Testis (tissue), 3 donors: Measurements from ENCODE around the gene DISC1. TPM values are rescaled to one million over a fixed set of nuclear protein-coding genes. Genes with fewer than 3 reads are reported as not detected.
"Not testable (repeated sequence)": the region's sequence is repeated elsewhere in the genome, so short reads cannot be mapped to it uniquely, and the experiment has no call there.

Source experiments
- DNase-seq: peaks from one replicate; pipeline ENCODE4 v3.0.0-alpha.2; 2019
- H3K27ac ChIP-seq, 2 donors: fragments of 200-600 bp; sonication (generic); one replicate each; pipeline ENCODE4 v1.5.1; 2019
- H3K27me3 ChIP-seq: fragments of 200-600 bp; sonication (generic); one replicate; pipeline ENCODE4 v1.5.1; 2019
- H3K36me3 ChIP-seq: fragments of 200-600 bp; sonication (generic); one replicate; pipeline ENCODE4 v1.5.1; 2017; ENCODE audit warnings: low read depth; ENCODE audit errors: missing control alignments
- H3K4me1 ChIP-seq: fragments of 200-600 bp; sonication (generic); one replicate; pipeline ENCODE4 v1.5.1; 2019
- H3K4me3 ChIP-seq, 2 donors: fragments of 200-600 bp; sonication (generic); one replicate each; pipeline ENCODE4 v1.5.1; 2017 to 2019
- H3K9me3 ChIP-seq: fragments of 200-600 bp; sonication (generic); one replicate; pipeline ENCODE4 v1.5.1; 2017
- CTCF ChIP-seq, 3 experiments: fragments of 450-650 bp in 2 of 3; fragments of 200-600 bp in 1 of 3; sonication (generic) in 1 of 3; IDR thresholded peaks; one replicate each; pipeline ENCODE4 v1.5.1; 2016 to 2019; ENCODE audit warnings: antibody characterized with exemption in 3 of 3, mild to moderate bottlenecking in 2 of 3, moderate library complexity in 1 of 3
- POLR2A ChIP-seq: fragments of 450-650 bp; IDR thresholded peaks from one replicate; pipeline ENCODE4 v1.6.1; 2017; ENCODE audit warnings: antibody characterized with exemption, mild to moderate bottlenecking, moderate library complexity
- WGBS, 2 donors: methylation state at CpG; one replicate each; pipeline ENCODE4 v1.1.5; 2018; 5-methylcytosine and 5-hydroxymethylcytosine counted together
- intact Hi-C: fragments of 100-400 bp; cut with DNase I; formaldehyde crosslinking; loops from one replicate; pipeline ENCODE4 v1.15.1; 2023; ENCODE audit warnings: low total_unique reads
- polyA plus RNA-seq: library from polyadenylated mRNA; stranded (reverse); fragments of 350-450 nt; fragmentation: Illumina TruSeq; extraction: RNeasy Lipid Tissue Mini Kit (QIAGEN cat#74804); gene quantifications from one replicate; pipeline ENCODE4 v1.2.3, GENCODE V29; 2014; ENCODE audit warnings: low read depth, low replicate concordance; ENCODE audit not compliant: insufficient read depth
- total RNA-seq, 2 donors: library from RNA; depleted of rRNA; stranded (reverse); fragments of >200 nt; gene quantifications; one replicate each; pipeline ENCODE4 v1.2.3, GENCODE V29; 2016

The DISC1 gene
- total and polyA plus RNA-seq, 3 donors from 2014 or later = 1.8 to 6.8 (median 5.7) TPM

- Histone ChIP-seq H3K27ac (no peak overlapping the region), H3K36me3 (no peaks in the 10 kb centered on the region), H3K9me3 (no peaks in the 10 kb centered on the region), H3K4me1 (no peaks in the 10 kb centered on the region), H3K4me3 (no peak overlapping the region), H3K27me3 (no peaks in the 10 kb centered on the region)
- intact Hi-C loops = no loop called here
- no peak for TF ChIP-seq CTCF (IDR thresholded peaks at IDR 0.05)
- no peak for TF ChIP-seq POLR2A
- 47 to 53% methylated on average over 9 of the region's 9 CpGs for whole genome bisulfite sequencing, 2 donors
- no peak for DNase-seq
Measured at GRCh38 chr1:231899713-231900435, 273.3 kb downstream of the DISC1 start.

GRCh38 chr1:231903586-231904081 lies 277.0 kb downstream of the DISC1 start:
- DNase-seq = no peak
- no peaks in the 10 kb centered on the region for H3K4me1 ChIP-seq
- TF ChIP-seq CTCF (IDR thresholded peaks at IDR 0.05) = no peak
- TF ChIP-seq POLR2A = no peak
- H3K9me3 ChIP-seq = no peaks in the 10 kb centered on the region
- intact Hi-C loops = no loop called here
- no peak overlapping the region for H3K4me3 ChIP-seq
- no peak overlapping the region for H3K27ac ChIP-seq
- WGBS, 2 donors = 89% methylated on average over 4 of the region's 4 CpGs
- H3K27me3 ChIP-seq = no peaks in the 10 kb centered on the region
- no peaks in the 10 kb centered on the region for H3K36me3 ChIP-seq

- intact Hi-C loops, H3K27ac ChIP-seq: not testable (repeated sequence)
- 95 to 98% methylated on average over 2 of the region's 2 CpGs for WGBS, 2 donors
Measured at GRCh38 chr1:231907310-231907709, 280.7 kb downstream of the DISC1 start.

GRCh38 chr1:231913493-231913892 lies 286.9 kb downstream of the DISC1 start:
- Histone ChIP-seq H3K27me3 (no peaks in the 10 kb centered on the region), H3K36me3 (no peaks in the 10 kb centered on the region), H3K9me3 (no peaks in the 10 kb centered on the region), H3K27ac (no peak overlapping the region), H3K4me3 (no peak overlapping the region), H3K4me1 (no peaks in the 10 kb centered on the region)
- intact Hi-C loops = no loop called here
- TF ChIP-seq POLR2A = no peak
- no peak for TF ChIP-seq CTCF (IDR thresholded peaks at IDR 0.05)
- 89 to 92% methylated on average over 7 of the region's 7 CpGs for WGBS, 2 donors
- no peak for DNase-seq

More at GRCh38 chr1:231907310-231907709, 280.7 kb downstream of the DISC1 start:
- H3K36me3 ChIP-seq, H3K4me3 ChIP-seq, H3K4me1 ChIP-seq, H3K9me3 ChIP-seq, DNase-seq, H3K27me3 ChIP-seq: not testable (repeated sequence)

- Histone ChIP-seq H3K27ac (no peak overlapping the region), H3K27me3 (no peaks in the 10 kb centered on the region), H3K36me3 (no peaks in the 10 kb centered on the region), H3K4me3 (no peak overlapping the region), H3K4me1 (peaks cover 6% of the 10 kb centered on the region), H3K9me3 (no peaks in the 10 kb centered on the region)
- TF ChIP-seq POLR2A (no peak), CTCF (IDR thresholded peaks at IDR 0.05) (no peak)
- WGBS, 2 donors = 77 to 81% methylated on average over 6 of the region's 6 CpGs
- no peak for DNase-seq
- intact Hi-C loops = no loop called here
Measured at GRCh38 chr1:231918239-231919015, 291.8 kb downstream of the DISC1 start.
